SK-N-MC (cell line): ENCODE results near the gene ARL8A.
A peak's percentile ranks its signal among the peaks of the same experiment; 100 is the strongest.
"Not testable (repeated sequence)": the region's sequence is repeated elsewhere in the genome, so short reads cannot be mapped to it uniquely, and the experiment has no call there.

Experiments used
- DNase-seq: peaks from one replicate; pipeline ENCODE4 v3.0.0-alpha.2; 2011; ENCODE audit warnings: low read depth, low spot score
- H3K27ac ChIP-seq: fragments of 200-600 bp; sonication (generic); 2 replicates; pipeline ENCODE4 v1.5.1; 2016; ENCODE audit warnings: mixed run types
- H3K36me3 ChIP-seq: fragments of 200-600 bp; sonication (generic); 2 replicates; pipeline ENCODE4 v1.6.1; 2017; ENCODE audit warnings: antibody characterized with exemption, low read length, mixed read lengths; ENCODE audit not compliant: insufficient read depth
- H3K4me3 ChIP-seq: fragments of 200-600 bp; sonication (generic); 2 replicates; pipeline ENCODE4 v1.5.1; 2016
- H3K9ac ChIP-seq: fragments of 200-600 bp; sonication (generic); 2 replicates; pipeline ENCODE4 v1.8.0; 2017; ENCODE audit warnings: mixed run types, mixed read lengths; ENCODE audit not compliant: insufficient read length
- H3K9me3 ChIP-seq: fragments of 200-600 bp; sonication (generic); 2 replicates; pipeline ENCODE4 v1.6.1; 2017; ENCODE audit warnings: low read depth, mild to moderate bottlenecking, antibody characterized with exemption, low read length, moderate library complexity, mixed read lengths
- EZH2 ChIP-seq: fragments of 200-600 bp; sonication (generic); IDR thresholded peaks from one replicate; pipeline ENCODE4 v1.6.1; 2017; ENCODE audit warnings: antibody characterized with exemption
- FOXP2 ChIP-seq: optimal IDR thresholded peaks from 2 replicates; pipeline ENCODE3; 2011; ENCODE audit warnings: mild to moderate bottlenecking, moderate library complexity; ENCODE audit not compliant: insufficient read depth; ENCODE audit errors: extremely low read length, control extremely low read depth
- POLR2AphosphoS5 ChIP-seq: IDR thresholded peaks from 2 replicates; pipeline ENCODE4 v1.6.1; 2012; ENCODE audit warnings: mild to moderate bottlenecking, low read depth, low read length, borderline replicate concordance

ARL8A gene

GRCh38 chr1:202146279-202146678, 1.7 kb upstream of the ARL8A start:
- H3K27ac ChIP-seq, result no peak overlapping the region
- H3K9me3 ChIP-seq, result no peaks in the 10 kb centered on the region
- TF ChIP-seq POLR2AphosphoS5 (no peak), EZH2 (no peak), FOXP2 (no peak)
- no peak for DNase-seq
- H3K36me3 ChIP-seq, result no peaks in the 10 kb centered on the region
- no peak overlapping the region for H3K9ac ChIP-seq
- no peak overlapping the region for H3K4me3 ChIP-seq

GRCh38 chr1:202145744-202146140, 1.2 kb upstream of the ARL8A start:
- H3K36me3 ChIP-seq, H3K4me3 ChIP-seq, H3K9me3 ChIP-seq, H3K9ac ChIP-seq, H3K27ac ChIP-seq, DNase-seq: not testable (repeated sequence)

- DNase-seq, result no peak
- no peaks in the 10 kb centered on the region for H3K36me3 ChIP-seq
- peak overlapping the region; percentile 84 for H3K9ac ChIP-seq
- H3K9me3 ChIP-seq, result no peaks in the 10 kb centered on the region
- H3K27ac ChIP-seq, result no peak overlapping the region
- TF ChIP-seq EZH2, result no peak
- TF ChIP-seq FOXP2, result no peak
- no peak for TF ChIP-seq POLR2AphosphoS5
- peak overlapping the region; percentile 78 for H3K4me3 ChIP-seq
Measured at GRCh38 chr1:202145068-202145743, 669 bp upstream of the ARL8A start.

- H3K4me3 ChIP-seq, result peak overlapping the region; percentile 78
- no peak overlapping the region for H3K27ac ChIP-seq
- H3K36me3 ChIP-seq, result no peaks in the 10 kb centered on the region
- no peak for DNase-seq
- H3K9ac ChIP-seq, result peak overlapping the region; percentile 84
- no peaks in the 10 kb centered on the region for H3K9me3 ChIP-seq
- TF ChIP-seq FOXP2, result no peak
- TF ChIP-seq POLR2AphosphoS5, result no peak; the same call in 1 of the 2 replicates
- TF ChIP-seq EZH2, result no peak
Measured at GRCh38 chr1:202143768-202144401, 652 bp downstream of the ARL8A start.

- DNase-seq, result no peak
- no peaks in the 10 kb centered on the region for H3K36me3 ChIP-seq
- TF ChIP-seq POLR2AphosphoS5, result no peak
- TF ChIP-seq FOXP2, result no peak
- no peak for TF ChIP-seq EZH2
Measured at GRCh38 chr1:202143011-202143767, 1.3 kb downstream of the ARL8A start.

GRCh38 chr1:202141468-202141867, 3.1 kb downstream of the ARL8A start:
- H3K9ac ChIP-seq, H3K27ac ChIP-seq, H3K9me3 ChIP-seq, DNase-seq, H3K36me3 ChIP-seq, H3K4me3 ChIP-seq: not testable (repeated sequence)

More at GRCh38 chr1:202143011-202143767, 1.3 kb downstream of the ARL8A start:
- H3K4me3 ChIP-seq, result peak overlapping the region; percentile 78
- H3K9ac ChIP-seq, result peak overlapping the region; percentile 84
- no peak overlapping the region for H3K27ac ChIP-seq
- H3K9me3 ChIP-seq, result no peaks in the 10 kb centered on the region

- DNase-seq, result no peak
- H3K9me3 ChIP-seq, result no peaks in the 10 kb centered on the region
- H3K9ac ChIP-seq, result peak overlapping the region; percentile 15
- H3K36me3 ChIP-seq, result no peaks in the 10 kb centered on the region; the same call in 1 of the 2 replicates
- no peak overlapping the region for H3K4me3 ChIP-seq
- TF ChIP-seq EZH2, result no peak
- no peak for TF ChIP-seq POLR2AphosphoS5
- TF ChIP-seq FOXP2, result no peak
- no peak overlapping the region for H3K27ac ChIP-seq
Measured at GRCh38 chr1:202140833-202141232, 3.7 kb downstream of the ARL8A start.

- peaks cover 20% of the 10 kb centered on the region; the same call in 1 of the 2 replicates for H3K36me3 ChIP-seq
- H3K9ac ChIP-seq, result no peak overlapping the region
- no peaks in the 10 kb centered on the region for H3K9me3 ChIP-seq
- H3K4me3 ChIP-seq, result no peak overlapping the region
- no peak for DNase-seq
- no peak overlapping the region for H3K27ac ChIP-seq
- TF ChIP-seq EZH2 (no peak), POLR2AphosphoS5 (no peak), FOXP2 (no peak)
Measured at GRCh38 chr1:202135221-202135721, 9.3 kb downstream of the ARL8A start.
